H1 (cell line): Measurements from ENCODE around the gene EMC1. TPM values are rescaled to one million over a fixed set of nuclear protein-coding genes. Genes with fewer than 3 reads are reported as not detected.

ENCODE experiments used
- CTCF ChIA-PET: fragments of 300-600 bp; sonication (Branson Sonifier 250); formaldehyde crosslinking; loops from one replicate; lab custom pipeline; 2021; ENCODE audit not compliant: partially characterized antibody; lab: Charles Lee
- POLR2A ChIA-PET: fragments of 300-600 bp; sonication (Branson Sonifier 250); formaldehyde crosslinking; loops from one replicate; lab custom pipeline; 2021; ENCODE audit warnings: inconsistent platforms; ENCODE audit not compliant: partially characterized antibody; lab: Charles Lee
- DNase-seq, 2 experiments: peaks; one replicate each; pipeline versions ENCODE4 v3.0.0 to v3.0.0-alpha.2; 2010 to 2022; ENCODE audit warnings: low spot score in 2 of 2, low read depth in 1 of 2, mixed read lengths in 1 of 2
- FAIRE-seq: peaks from 2 replicates; lab custom pipeline; 2011; peaks lifted over from hg19 to GRCh38; lab: Jason Lieb, UNC
- H2AFZ ChIP-seq: 2 replicates; pipeline ENCODE4 v1.8.1; 2012; ENCODE audit warnings: low read length, inconsistent platforms
- H2AK5ac ChIP-seq: 2 replicates; pipeline ENCODE4 v1.6.1; 2013; ENCODE audit warnings: low read depth, low read length
- H2BK120ac ChIP-seq: replicated peaks from 2 replicates; pipeline ENCODE3; 2013; ENCODE audit warnings: low read depth, low read length, inconsistent platforms
- H2BK12ac ChIP-seq: 2 replicates; pipeline ENCODE4 v1.6.1; 2013; ENCODE audit warnings: low read depth, low read length
- H2BK15ac ChIP-seq: 2 replicates; pipeline ENCODE4 v1.6.1; 2013; ENCODE audit warnings: low read length
- H2BK20ac ChIP-seq: 2 replicates; pipeline ENCODE4 v1.6.1; 2013; ENCODE audit warnings: low read length
- H2BK5ac ChIP-seq: 2 replicates; pipeline ENCODE4 v1.6.1; 2013; ENCODE audit warnings: low read depth, low read length
- H3K14ac ChIP-seq: 2 replicates; pipeline ENCODE4 v1.6.1; 2013; ENCODE audit warnings: inconsistent platforms; ENCODE audit not compliant: insufficient read length
- H3K18ac ChIP-seq: 2 replicates; pipeline ENCODE4 v1.6.1; 2013; ENCODE audit warnings: low read length; ENCODE audit errors: extremely low read depth
- H3K23ac ChIP-seq: 2 replicates; pipeline ENCODE4 v1.6.1; 2013; ENCODE audit warnings: inconsistent platforms; ENCODE audit not compliant: insufficient read length
- H3K23me2 ChIP-seq: 2 replicates; pipeline ENCODE4 v1.6.1; 2013; ENCODE audit warnings: low read depth, low read length
- H3K27ac ChIP-seq: 2 replicates; pipeline ENCODE4 v1.6.1; 2011; ENCODE audit warnings: low read depth, low read length, inconsistent platforms
- H3K27me3 ChIP-seq, 4 experiments: replicated peaks in 1 of 4; 1 replicate in 1 of 4; 2 replicates in 3 of 4; pipeline versions ENCODE4 v1.6.1 to v1.8.1; 2011 to 2013; ENCODE audit warnings: low read length in 3 of 4, mild to moderate bottlenecking in 3 of 4, inconsistent platforms in 2 of 4, mixed read lengths in 2 of 4, moderate library complexity in 1 of 4; ENCODE audit not compliant: control insufficient read depth in 3 of 4, insufficient read depth in 3 of 4; ENCODE audit errors: extremely low read depth in 1 of 4
- H3K36me3 ChIP-seq, 4 experiments: 2 replicates each; pipeline versions ENCODE4 v1.6.1 to v1.8.1; 2011 to 2013; ENCODE audit warnings: mild to moderate bottlenecking in 4 of 4, low read length in 3 of 4, moderate library complexity in 2 of 4, control low read depth in 1 of 4, inconsistent platforms in 1 of 4; ENCODE audit not compliant: insufficient read depth in 4 of 4, control insufficient read depth in 2 of 4
- H3K4ac ChIP-seq: replicated peaks from 2 replicates; pipeline ENCODE3; 2013; ENCODE audit warnings: low read length, low read depth, mixed read lengths, inconsistent platforms; ENCODE audit not compliant: insufficient read length
- H3K4me1 ChIP-seq, 4 experiments: replicated peaks in 1 of 4; 1 replicate in 1 of 4; 2 replicates in 3 of 4; pipeline versions ENCODE4 v1.6.1 to v1.8.1; 2011 to 2013; ENCODE audit warnings: low read length in 3 of 4, inconsistent platforms in 2 of 4, mixed read lengths in 1 of 4; ENCODE audit not compliant: insufficient read depth in 4 of 4, control insufficient read depth in 3 of 4
- H3K4me2 ChIP-seq, 2 experiments: 2 replicates each; pipeline versions ENCODE4 v1.6.1 to v1.8.1; 2011 to 2013; ENCODE audit warnings: low read depth in 2 of 2, low read length in 2 of 2, control low read depth in 1 of 2, inconsistent platforms in 1 of 2, mild to moderate bottlenecking in 1 of 2; ENCODE audit not compliant: insufficient read depth in 1 of 2
- H3K4me3 ChIP-seq, 4 experiments: fragments of 200-600, 300-600 bp in 1 of 4; sonication (generic), shearing (Covaris generic), sonication (Bioruptor Twin) in 1 of 4; 2 replicates each; pipeline versions ENCODE4 v1.5.1 to v1.8.1; 2011 to 2016; ENCODE audit warnings: low read length in 4 of 4, low read depth in 3 of 4, control low read depth in 2 of 4, inconsistent platforms in 2 of 4, mild to moderate bottlenecking in 2 of 4, mixed read lengths in 1 of 4, moderate library complexity in 1 of 4; ENCODE audit not compliant: insufficient read depth in 2 of 4; ENCODE audit errors: extremely low read depth in 1 of 4
- H3K56ac ChIP-seq: replicated peaks from 2 replicates; pipeline ENCODE3; 2013; ENCODE audit warnings: low read depth, mild to moderate bottlenecking, mixed read lengths, low read length, inconsistent platforms; ENCODE audit not compliant: insufficient read length
- H3K79me1 ChIP-seq: 2 replicates; pipeline ENCODE4 v1.6.1; 2013; ENCODE audit warnings: low read depth, low read length, control low read depth
- H3K79me2 ChIP-seq, 2 experiments: 2 replicates each; pipeline versions ENCODE4 v1.6.1 to v1.8.1; 2012 to 2013; ENCODE audit warnings: low read length in 2 of 2, mild to moderate bottlenecking in 2 of 2, inconsistent platforms in 1 of 2; ENCODE audit not compliant: insufficient read depth in 2 of 2, control insufficient read depth in 1 of 2
- H3K9ac ChIP-seq, 4 experiments: replicated peaks in 1 of 4; 1 replicate in 1 of 4; 2 replicates in 3 of 4; pipeline versions ENCODE4 v1.6.1 to v1.8.1; 2011 to 2013; ENCODE audit warnings: low read depth in 3 of 4, low read length in 3 of 4, control low read depth in 2 of 4, mild to moderate bottlenecking in 2 of 4, moderate library complexity in 2 of 4, inconsistent platforms in 1 of 4; ENCODE audit errors: extremely low read depth in 1 of 4
- H3K9me3 ChIP-seq, 2 experiments: 2 replicates each; pipeline versions ENCODE4 v1.6.1 to v1.8.1; 2012 to 2013; ENCODE audit warnings: mild to moderate bottlenecking in 2 of 2, moderate library complexity in 2 of 2, control low read depth in 1 of 2, inconsistent platforms in 1 of 2, low read depth in 1 of 2, low read length in 1 of 2, mixed read lengths in 1 of 2; ENCODE audit not compliant: insufficient read depth in 2 of 2
- H4K20me1 ChIP-seq, 2 experiments: replicated peaks in 1 of 2; 2 replicates each; pipeline versions ENCODE3 to v1.8.1; 2011 to 2013; ENCODE audit warnings: inconsistent platforms in 2 of 2, low read length in 2 of 2, mild to moderate bottlenecking in 1 of 2; ENCODE audit not compliant: insufficient read depth in 2 of 2, control insufficient read depth in 1 of 2
- H4K5ac ChIP-seq: 2 replicates; pipeline ENCODE4 v1.6.1; 2013; ENCODE audit warnings: low read length, low read depth, mixed read lengths, inconsistent platforms; ENCODE audit not compliant: insufficient read length
- H4K8ac ChIP-seq: 2 replicates; pipeline ENCODE4 v1.8.0; 2013; ENCODE audit warnings: mild to moderate bottlenecking, moderate library complexity, low read length, inconsistent platforms; ENCODE audit not compliant: insufficient read depth; ENCODE audit errors: extremely low read depth
- H4K91ac ChIP-seq: replicated peaks from 2 replicates; pipeline ENCODE3; 2013; ENCODE audit warnings: low read length, mixed read lengths, inconsistent platforms; ENCODE audit not compliant: insufficient read length
- CEBPB ChIP-seq: IDR thresholded peaks from 2 replicates; pipeline ENCODE4 v1.6.1; 2012; ENCODE audit warnings: low read depth, low read length
- E2F6 ChIP-seq: IDR thresholded peaks from 2 replicates; pipeline ENCODE4 v1.6.1; 2012; ENCODE audit warnings: inconsistent platforms
- EGR1 ChIP-seq: IDR thresholded peaks from 2 replicates; pipeline ENCODE4 v1.6.1; 2011; ENCODE audit warnings: low read depth, low read length, borderline replicate concordance
- GTF2F1 ChIP-seq: IDR thresholded peaks from 2 replicates; pipeline ENCODE4 v1.6.1; 2012; ENCODE audit warnings: low read depth, low read length, improper control_type of control experiment, borderline replicate concordance
- PHF8 ChIP-seq: fragments of 200-600 bp; sonication (generic); conservative IDR thresholded peaks from 2 replicates; pipeline ENCODE4 v1.7.1; 2012; ENCODE audit warnings: low read depth, mild to moderate bottlenecking, inconsistent platforms, low read length, moderate library complexity
- SIRT6 ChIP-seq: IDR thresholded peaks from one replicate; pipeline ENCODE4 v1.7.1; 2012; ENCODE audit warnings: low read length, inconsistent platforms
- TAF1 ChIP-seq: IDR thresholded peaks from 2 replicates; pipeline ENCODE4 v1.6.1; 2011; ENCODE audit warnings: mild to moderate bottlenecking, low read depth, low read length
- WGBS, 2 experiments: shearing (Covaris generic) in 1 of 2; methylation state at CpG; one replicate each; pipeline versions ENCODE4 v1.1.6 to v1.1.7; 2013 to 2015; ENCODE audit warnings: low lambda C conversion rate in 2 of 2, mixed read lengths in 2 of 2, inconsistent platforms in 1 of 2, low coverage in 1 of 2, missing lambda C conversion rate in 1 of 2; ENCODE audit not compliant: insufficient replicate concordance in 2 of 2, insufficient coverage in 1 of 2, insufficient read length in 1 of 2; ENCODE audit errors: extremely low coverage in 1 of 2, missing lambda C conversion rate in 1 of 2; 5-methylcytosine and 5-hydroxymethylcytosine counted together
- polyA plus RNA-seq, 7 experiments: library from polyadenylated mRNA; depleted of rRNA in 3 of 7; stranded (reverse) in 5 of 7; unstranded in 2 of 7; fragments of >200 nt in 5 of 7; fragments of 200-250 nt in 2 of 7; gene quantifications; 1 replicate in 5 of 7; 2 replicates in 1 of 7; 4 replicates in 1 of 7; pipeline versions ENCODE4 v1.2.1 to v1.2.3, GENCODE V29; 2011 to 2013; ENCODE audit warnings: missing spikeins in 2 of 7, mixed read lengths in 2 of 7
- total RNA-seq: library from RNA; stranded (reverse); fragmentation: NEBNext Ultra II Directional; extraction: Animal tissue kit (Norgen Biotek cat#: 25700); gene quantifications from 2 replicates; pipeline ENCODE4 v1.2.1, GENCODE V29; 2021

EMC1 gene
- total and polyA plus RNA-seq, 2 of the 8 experiments (the other 6 are each of a cell fraction or from before 2014, with no cell fraction given): 51.0 to 53.5 TPM

GRCh38 chr1:19219451-19219850 lies 31.9 kb downstream of the EMC1 start:
- no peak overlapping the region for H3K23ac ChIP-seq
- H3K79me1 ChIP-seq: no peaks in the 10 kb centered on the region; the same call in 1 of the 2 replicates
- WGBS, 2 experiments: 92% methylated on average over 7 of the region's 7 CpGs; no CpG with 5 or more reads in 1 of the 2 experiments
- no peak for FAIRE-seq
- H2BK12ac ChIP-seq: no peak overlapping the region
- DNase-seq: no peak
- H3K4me1 ChIP-seq: no peaks in the 10 kb centered on the region
- H2BK15ac ChIP-seq: no peak overlapping the region
- H3K27me3 ChIP-seq: no peaks in the 10 kb centered on the region
- peaks cover 0 to 4% of the 10 kb centered on the region in 2 experiments; a peak in 2 of 4 replicates for H3K79me2 ChIP-seq
- CTCF ChIA-PET: interaction anchor here (1.0 to 7.1 kb wide), 6 partner anchors 10 to 311 kb away, joined by 3 to 40 read pairs (median 4); partner anchors contain the start of gene UBR4
- no peak overlapping the region; the same call in 1 of the 2 replicates for H4K8ac ChIP-seq
- no peak overlapping the region for H3K4me2 ChIP-seq
- H3K23me2 ChIP-seq: no peaks in the 10 kb centered on the region
- H3K9me3 ChIP-seq: no peaks in the 10 kb centered on the region
- no peak overlapping the region for H3K27ac ChIP-seq
- H4K20me1 ChIP-seq: peaks cover 0 to 5% of the 10 kb centered on the region in 2 experiments
- TF ChIP-seq GTF2F1: no peak
- TF ChIP-seq SIRT6: no peak
- no peak for TF ChIP-seq E2F6
- no peak for TF ChIP-seq PHF8
- TF ChIP-seq TAF1: no peak
- TF ChIP-seq CEBPB: no peak
- no peak for TF ChIP-seq EGR1
- no peak overlapping the region for H2BK120ac ChIP-seq
- H3K4me3 ChIP-seq: no peak overlapping the region
- H3K56ac ChIP-seq: no peak overlapping the region
- H2AK5ac ChIP-seq: no peak overlapping the region
- H2BK5ac ChIP-seq: no peak overlapping the region
- no peak overlapping the region for H4K5ac ChIP-seq
- H2AFZ ChIP-seq: no peak overlapping the region
- POLR2A ChIA-PET: interaction anchor here (0.7 to 6.2 kb wide), 3 partner anchors 11 to 115 kb away, joined by 3 to 42 read pairs (median 4); partner anchors contain the start of gene UBR4
- H4K91ac ChIP-seq: no peak overlapping the region
- H3K36me3 ChIP-seq: peaks cover 29 to 62% (median 53%) of the 10 kb centered on the region in 4 experiments
- H2BK20ac ChIP-seq: no peak overlapping the region
- no peak overlapping the region for H3K4ac ChIP-seq
- H3K18ac ChIP-seq: no peak overlapping the region
- no peak overlapping the region for H3K14ac ChIP-seq
- H3K9ac ChIP-seq: no peak overlapping the region
